Measurements from ENCODE around the gene NTN5. TPM values are rescaled to one million over a fixed set of nuclear protein-coding genes. Genes with fewer than 3 reads are reported as not detected.
"Not testable (repeated sequence)": the region's sequence is repeated elsewhere in the genome, so short reads cannot be mapped to it uniquely, and the experiment has no call there.

The NTN5 gene
- total and polyA plus RNA-seq, 8 donors = 1.3 TPM; not detected in 7

- peaks cover 9 to 46% (median 29%) of the 10 kb centered on the region in 4 donors for H3K4me1 ChIP-seq
- H3K9me3 ChIP-seq = no peaks in the 10 kb centered on the region
- DNase-seq = peak in 1 of 2 donors; percentile 82
- peak overlapping the region in 1 of 5 donors; percentile 47 for H3K27ac ChIP-seq
- H3K27me3 ChIP-seq = no peaks in the 10 kb centered on the region
- H3K4me3 ChIP-seq = no peak overlapping the region
- TF ChIP-seq POLR2A (IDR thresholded peaks at IDR 0.05) (no peak), EP300 (IDR thresholded peaks at IDR 0.05) (no peak), POLR2AphosphoS5 (IDR thresholded peaks at IDR 0.05) (no peak)
- TF ChIP-seq, protein P1, sequence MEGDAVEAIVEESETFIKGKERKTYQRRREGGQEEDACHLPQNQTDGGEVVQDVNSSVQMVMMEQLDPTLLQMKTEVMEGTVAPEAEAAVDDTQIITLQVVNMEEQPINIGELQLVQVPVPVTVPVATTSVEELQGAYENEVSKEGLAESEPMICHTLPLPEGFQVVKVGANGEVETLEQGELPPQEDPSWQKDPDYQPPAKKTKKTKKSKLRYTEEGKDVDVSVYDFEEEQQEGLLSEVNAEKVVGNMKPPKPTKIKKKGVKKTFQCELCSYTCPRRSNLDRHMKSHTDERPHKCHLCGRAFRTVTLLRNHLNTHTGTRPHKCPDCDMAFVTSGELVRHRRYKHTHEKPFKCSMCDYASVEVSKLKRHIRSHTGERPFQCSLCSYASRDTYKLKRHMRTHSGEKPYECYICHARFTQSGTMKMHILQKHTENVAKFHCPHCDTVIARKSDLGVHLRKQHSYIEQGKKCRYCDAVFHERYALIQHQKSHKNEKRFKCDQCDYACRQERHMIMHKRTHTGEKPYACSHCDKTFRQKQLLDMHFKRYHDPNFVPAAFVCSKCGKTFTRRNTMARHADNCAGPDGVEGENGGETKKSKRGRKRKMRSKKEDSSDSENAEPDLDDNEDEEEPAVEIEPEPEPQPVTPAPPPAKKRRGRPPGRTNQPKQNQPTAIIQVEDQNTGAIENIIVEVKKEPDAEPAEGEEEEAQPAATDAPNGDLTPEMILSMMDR (IDR thresholded peaks at IDR 0.05) = no peak
- WGBS, 5 donors = 56 to 72% (median 69%) methylated on average over 11 of the region's 11 CpGs
- intact Hi-C loops (cut with DNase I; ENCODE audit: low total_unique reads) = no loop called here
- H3K36me3 ChIP-seq = no peaks in the 10 kb centered on the region
Observed at GRCh38 chr19:48683349-48683748, 10.5 kb upstream of the NTN5 start.

- no peak overlapping the region for H3K4me3 ChIP-seq
- H3K36me3 ChIP-seq = no peaks in the 10 kb centered on the region
- peak overlapping the region; percentile 33 to 68 (median 50) for H3K27ac ChIP-seq
- DNase-seq = peak; percentile 57 to 75
- TF ChIP-seq POLR2A (IDR thresholded peaks at IDR 0.05) (no peak), POLR2AphosphoS5 (IDR thresholded peaks at IDR 0.05) (peak in 2 of 3 donors; percentile 10 to 24)
- 22 to 60% (median 56%) methylated on average over 7 of the region's 7 CpGs for WGBS, 5 donors
- peaks cover 9 to 50% (median 31%) of the 10 kb centered on the region in 4 donors for H3K4me1 ChIP-seq
- H3K27me3 ChIP-seq = no peaks in the 10 kb centered on the region
- no peaks in the 10 kb centered on the region for H3K9me3 ChIP-seq
- intact Hi-C loops (cut with DNase I; ENCODE audit: low total_unique reads) = no loop called here
Observed at GRCh38 chr19:48681127-48681470, 8.3 kb upstream of the NTN5 start.

DNA sequence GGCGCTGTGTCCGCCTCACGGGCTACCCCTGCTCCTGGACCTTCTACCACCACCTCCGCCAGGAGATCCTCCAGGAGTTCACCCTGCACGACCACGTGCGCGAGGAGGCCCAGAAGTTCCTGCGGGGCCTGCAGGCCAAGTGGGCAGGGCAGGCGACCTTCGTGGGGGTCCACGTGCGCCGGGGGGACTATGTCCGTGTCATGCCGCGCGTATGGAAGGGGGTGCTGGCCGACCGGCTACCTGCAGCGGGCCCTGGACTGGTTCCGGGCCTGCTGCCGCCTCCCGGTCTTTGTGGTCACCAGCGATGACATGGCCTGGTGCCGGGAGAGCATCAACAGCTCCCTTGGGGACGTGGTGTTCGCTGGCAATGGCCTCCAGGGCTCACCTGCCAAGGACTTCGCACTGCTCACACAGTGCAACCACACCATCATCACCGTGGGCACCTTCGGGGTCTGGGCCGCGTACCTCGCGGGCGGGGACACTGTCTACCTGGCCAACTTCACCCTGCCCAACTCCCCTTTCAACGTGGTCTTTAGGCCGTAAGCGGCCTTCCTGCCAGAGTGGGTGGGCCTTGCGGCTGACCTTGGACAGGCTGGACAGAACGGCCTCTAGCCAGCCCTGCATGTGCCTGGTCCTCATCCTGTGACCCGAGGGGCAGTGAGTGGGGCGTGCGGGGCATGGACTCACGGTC is 7.8 kb upstream of the NTN5 start:
- intact Hi-C loops (cut with DNase I; ENCODE audit: low total_unique reads) = no loop called here
- H3K27me3 ChIP-seq = no peaks in the 10 kb centered on the region
- 82 to 88% (median 86%) methylated on average over 35 to 45 of the region's 45 CpGs for WGBS, 5 donors
- H3K4me3 ChIP-seq = no peak overlapping the region
- no peaks in the 10 kb centered on the region for H3K36me3 ChIP-seq
- no peak for DNase-seq
- TF ChIP-seq POLR2A (IDR thresholded peaks at IDR 0.05) (no peak), EP300 (IDR thresholded peaks at IDR 0.05) (no peak), POLR2AphosphoS5 (IDR thresholded peaks at IDR 0.05) (no peak)
- TF ChIP-seq, protein P1 (IDR thresholded peaks at IDR 0.05) = no peak
- H3K9me3 ChIP-seq = no peaks in the 10 kb centered on the region
- peaks cover 11 to 49% (median 36%) of the 10 kb centered on the region in 4 donors for H3K4me1 ChIP-seq
- peak overlapping the region; percentile 33 to 68 (median 50) for H3K27ac ChIP-seq

GRCh38 chr19:48680006-48680405 is 7.2 kb upstream of the NTN5 start:
- H3K9me3 ChIP-seq; DNase-seq; H3K4me3 ChIP-seq; intact Hi-C loops (cut with DNase I; ENCODE audit: low total_unique reads); H3K36me3 ChIP-seq; H3K27me3 ChIP-seq: not testable (repeated sequence)
- peaks cover 17 to 49% (median 37%) of the 10 kb centered on the region in 4 donors for H3K4me1 ChIP-seq
- peak overlapping the region in 1 of 5 donors; percentile 87 for H3K27ac ChIP-seq
- 92 to 96% (median 94%) methylated on average over 13 to 19 of the region's 19 CpGs for WGBS, 5 donors

DNA sequence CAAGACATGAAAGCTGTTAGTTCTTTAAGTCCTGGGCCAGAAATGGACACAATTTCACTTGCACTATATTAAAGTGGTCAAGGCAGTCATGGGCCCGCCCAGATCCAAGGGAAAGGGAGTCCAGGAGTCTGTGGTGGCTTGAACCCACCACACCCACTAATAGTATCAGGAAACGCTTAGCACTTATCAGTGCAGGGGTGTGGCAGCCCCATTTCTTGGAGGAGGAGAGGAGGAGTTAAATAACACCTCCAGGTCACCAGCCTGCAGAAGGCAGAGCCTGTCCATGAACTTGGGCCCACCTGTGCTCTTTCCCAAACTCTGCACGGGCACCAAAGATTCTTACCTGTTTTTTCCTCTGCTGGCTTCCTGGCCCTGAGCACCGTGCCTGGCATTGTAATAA is 5.4 kb upstream of the NTN5 start:
- Histone ChIP-seq H3K9me3 (no peaks in the 10 kb centered on the region), H3K27me3 (no peaks in the 10 kb centered on the region), H3K36me3 (no peaks in the 10 kb centered on the region), H3K27ac (peak overlapping the region; percentile 62 to 87 (median 67)), H3K4me3 (no peak overlapping the region), H3K4me1 (peaks cover 15 to 34% (median 24%) of the 10 kb centered on the region in 4 donors)
- DNase-seq = peak; percentile 73 to 90
- intact Hi-C loops (cut with DNase I; ENCODE audit: low total_unique reads) = no loop called here
- TF ChIP-seq POLR2AphosphoS5 (IDR thresholded peaks at IDR 0.05) (peak in 2 of 3 donors; percentile 76 to 82), EP300 (IDR thresholded peaks at IDR 0.05) (no peak)
- 18 to 43% (median 35%) methylated on average over 4 of the region's 4 CpGs for WGBS, 5 donors

DNA sequence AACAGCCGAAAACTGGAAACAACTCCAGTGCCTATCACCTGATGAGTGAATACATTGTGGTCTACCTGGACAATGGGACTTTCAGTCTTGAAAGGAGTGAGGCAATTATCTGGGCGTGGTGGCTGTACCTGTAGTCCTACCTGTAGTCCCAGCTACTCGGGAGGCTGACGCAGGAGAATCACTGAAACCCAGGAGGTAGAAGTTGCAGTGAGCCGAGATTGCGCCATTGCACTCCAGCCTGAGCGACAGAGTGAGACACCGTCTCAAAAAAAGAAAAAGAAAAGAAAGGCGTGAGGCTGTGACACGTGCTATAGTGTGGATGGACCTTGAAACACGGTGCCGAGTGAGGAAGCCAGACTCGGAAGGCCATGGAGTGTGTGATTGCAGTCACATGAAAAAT is 4.1 kb upstream of the NTN5 start:
- Histone ChIP-seq H3K27ac (peak overlapping the region; percentile 28 to 87 (median 67)), H3K36me3 (no peaks in the 10 kb centered on the region), H3K9me3 (no peaks in the 10 kb centered on the region), H3K4me3 (no peak overlapping the region), H3K27me3 (no peaks in the 10 kb centered on the region), H3K4me1 (peaks cover 13 to 29% (median 20%) of the 10 kb centered on the region in 4 donors)
- intact Hi-C loops (cut with DNase I; ENCODE audit: low total_unique reads) = no loop called here
- 42 to 76% (median 57%) methylated on average over 13 of the region's 13 CpGs for WGBS, 5 donors
- peak in 2 of 3 donors; percentile 71 to 72 for TF ChIP-seq POLR2AphosphoS5 (IDR thresholded peaks at IDR 0.05)
- TF ChIP-seq, protein P1 (IDR thresholded peaks at IDR 0.05) = no peak
- TF ChIP-seq POLR2A (IDR thresholded peaks at IDR 0.05) = no peak
- peak; percentile 67 to 89 for DNase-seq
